ENCODE measurements around the gene UNC79.
A peak's percentile ranks its signal among the peaks of the same experiment; 100 is the strongest.
"Not testable (repeated sequence)": the region's sequence is repeated elsewhere in the genome, so short reads cannot be mapped to it uniquely, and the experiment has no call there.

The UNC79 gene

DNA sequence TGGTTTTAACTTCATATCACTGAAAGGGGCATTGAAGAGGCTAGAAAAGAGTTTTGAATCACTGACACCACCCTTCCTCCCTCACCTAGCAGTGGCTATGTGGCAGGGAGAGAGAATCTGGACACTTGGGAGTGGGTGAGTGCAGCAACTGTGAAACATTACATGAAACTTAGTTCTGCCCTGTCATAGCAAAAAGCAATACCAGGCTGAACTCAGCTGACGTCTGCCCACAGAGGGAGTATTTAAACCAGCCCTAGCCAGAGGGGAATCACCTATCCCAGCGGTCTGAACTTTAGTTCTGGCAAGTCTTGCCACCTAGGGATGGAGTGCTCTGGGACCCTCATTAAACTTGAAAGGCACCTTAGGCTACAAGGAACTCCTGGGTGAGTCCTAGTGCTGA lies 20.7 kb upstream of the UNC79 start:
- TF ChIP-seq, protein P1, sequence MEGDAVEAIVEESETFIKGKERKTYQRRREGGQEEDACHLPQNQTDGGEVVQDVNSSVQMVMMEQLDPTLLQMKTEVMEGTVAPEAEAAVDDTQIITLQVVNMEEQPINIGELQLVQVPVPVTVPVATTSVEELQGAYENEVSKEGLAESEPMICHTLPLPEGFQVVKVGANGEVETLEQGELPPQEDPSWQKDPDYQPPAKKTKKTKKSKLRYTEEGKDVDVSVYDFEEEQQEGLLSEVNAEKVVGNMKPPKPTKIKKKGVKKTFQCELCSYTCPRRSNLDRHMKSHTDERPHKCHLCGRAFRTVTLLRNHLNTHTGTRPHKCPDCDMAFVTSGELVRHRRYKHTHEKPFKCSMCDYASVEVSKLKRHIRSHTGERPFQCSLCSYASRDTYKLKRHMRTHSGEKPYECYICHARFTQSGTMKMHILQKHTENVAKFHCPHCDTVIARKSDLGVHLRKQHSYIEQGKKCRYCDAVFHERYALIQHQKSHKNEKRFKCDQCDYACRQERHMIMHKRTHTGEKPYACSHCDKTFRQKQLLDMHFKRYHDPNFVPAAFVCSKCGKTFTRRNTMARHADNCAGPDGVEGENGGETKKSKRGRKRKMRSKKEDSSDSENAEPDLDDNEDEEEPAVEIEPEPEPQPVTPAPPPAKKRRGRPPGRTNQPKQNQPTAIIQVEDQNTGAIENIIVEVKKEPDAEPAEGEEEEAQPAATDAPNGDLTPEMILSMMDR (IDR thresholded peaks at IDR 0.05; ENCODE audit: low read length, missing control alignments): no peak
- DNase-seq (ENCODE audit: low read depth): no peak

DNA sequence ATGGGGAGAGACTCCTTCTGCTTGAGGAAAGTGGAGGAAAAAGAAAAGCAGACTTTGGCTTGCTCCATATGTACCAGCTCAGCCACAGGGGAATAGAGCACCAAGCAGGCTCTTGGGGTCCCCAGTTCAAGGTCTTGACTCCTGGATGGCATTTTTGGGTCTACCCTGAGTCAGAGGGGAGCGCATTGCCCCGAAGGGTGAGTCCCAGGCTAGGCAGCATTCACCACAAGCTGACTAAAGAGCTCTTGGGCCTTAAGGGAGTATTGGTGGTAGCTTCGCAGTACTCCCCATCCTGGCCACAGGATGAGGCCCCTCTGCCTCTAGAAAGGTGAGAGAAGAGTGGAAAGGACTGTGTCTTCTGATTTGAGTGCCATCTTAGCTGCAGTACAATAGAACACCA lies 19.8 kb upstream of the UNC79 start:
- DNase-seq (ENCODE audit: low read depth): no peak
- TF ChIP-seq, protein P1 (IDR thresholded peaks at IDR 0.05; ENCODE audit: low read length, missing control alignments): no peak
- H3K4me3 ChIP-seq (replicated peaks; ENCODE audit: low read depth, low read length): no peak overlapping the region

More for the DNA sequence above, 20.7 kb upstream of the UNC79 start:
- H3K4me3 ChIP-seq (replicated peaks; ENCODE audit: low read depth, low read length): no peak overlapping the region

DNA sequence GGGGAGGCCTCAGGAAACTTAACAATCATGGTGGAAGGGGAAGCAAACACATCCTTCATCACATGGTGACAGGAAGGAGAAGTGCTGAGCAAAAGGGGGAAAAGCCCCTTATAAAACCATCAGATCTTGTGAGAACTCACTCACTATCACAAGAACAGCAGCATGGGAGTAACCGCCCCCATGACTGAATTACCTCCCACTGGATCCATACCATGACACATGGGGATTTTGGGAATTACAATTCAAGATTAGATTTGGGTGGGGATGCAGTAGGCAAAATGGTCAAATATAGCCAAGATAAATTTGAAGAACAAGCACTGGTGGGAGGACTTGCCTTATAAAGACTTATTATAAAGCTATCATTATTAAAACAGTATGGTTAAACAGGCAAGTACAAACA lies 5.6 kb upstream of the UNC79 start:
- not testable (repeated sequence) for DNase-seq (ENCODE audit: low read depth); H3K4me3 ChIP-seq (replicated peaks; ENCODE audit: low read depth, low read length)

DNA sequence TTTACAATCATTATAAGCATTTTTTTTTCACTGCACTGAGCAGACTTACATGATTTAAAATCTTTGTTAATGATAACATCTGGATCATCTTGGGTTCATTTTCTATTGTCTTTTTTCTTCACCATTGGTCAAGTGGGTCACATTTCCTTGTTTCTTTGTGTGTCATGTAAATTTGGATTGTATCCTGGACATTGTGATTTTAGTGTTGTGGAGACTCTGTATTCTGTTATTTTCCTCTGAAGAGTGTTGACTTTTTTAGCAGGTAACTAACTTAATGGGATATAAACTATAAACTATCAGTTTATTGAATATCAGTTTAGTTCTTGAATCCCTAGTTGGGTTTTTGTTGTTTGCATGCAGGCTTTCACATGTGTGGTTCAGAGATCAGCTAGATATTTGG lies 4.0 kb upstream of the UNC79 start:
- TF ChIP-seq, protein P1 (IDR thresholded peaks at IDR 0.05; ENCODE audit: low read length, missing control alignments): no peak
- no peak for DNase-seq (ENCODE audit: low read depth)
- no peak overlapping the region for H3K4me3 ChIP-seq (replicated peaks; ENCODE audit: low read depth, low read length)

DNA sequence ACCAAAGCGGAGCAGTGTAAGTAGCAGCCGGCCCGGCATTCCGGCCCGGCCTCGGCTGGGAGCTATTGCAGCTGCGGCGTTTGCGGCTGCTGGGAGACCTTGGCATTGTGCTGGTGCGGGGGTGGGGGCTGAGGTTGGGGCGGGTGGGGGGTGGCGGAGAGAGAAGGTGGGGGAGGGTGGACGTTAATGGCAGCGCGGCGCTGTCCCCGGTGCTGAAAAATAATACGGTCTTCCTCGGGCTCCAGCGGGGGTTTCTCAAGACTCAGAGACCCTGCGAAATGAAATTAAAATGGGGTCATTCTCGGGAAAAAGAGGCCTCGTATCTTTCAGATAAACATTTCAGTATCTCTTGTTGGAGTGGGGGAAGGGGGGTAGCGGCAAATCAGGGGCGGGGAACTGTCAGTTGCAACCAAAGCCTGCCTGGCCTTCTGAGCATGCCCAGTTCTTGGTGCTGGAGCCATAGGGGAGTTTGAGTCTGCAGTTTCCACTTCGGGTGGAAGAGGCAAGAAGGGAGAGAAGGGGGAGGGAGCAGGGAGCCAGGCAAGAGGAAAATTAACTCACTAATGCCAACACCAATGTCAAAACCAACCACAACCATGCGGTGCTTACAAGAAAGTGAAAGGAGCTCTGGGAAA lies 414 bp downstream of the UNC79 start:
- H3K4me3 ChIP-seq (replicated peaks; ENCODE audit: low read depth, low read length): peak overlapping the region; percentile 37
- TF ChIP-seq, protein P1 (IDR thresholded peaks at IDR 0.05; ENCODE audit: low read length, missing control alignments): no peak
- peak; percentile 0 for DNase-seq (ENCODE audit: low read depth)

DNA sequence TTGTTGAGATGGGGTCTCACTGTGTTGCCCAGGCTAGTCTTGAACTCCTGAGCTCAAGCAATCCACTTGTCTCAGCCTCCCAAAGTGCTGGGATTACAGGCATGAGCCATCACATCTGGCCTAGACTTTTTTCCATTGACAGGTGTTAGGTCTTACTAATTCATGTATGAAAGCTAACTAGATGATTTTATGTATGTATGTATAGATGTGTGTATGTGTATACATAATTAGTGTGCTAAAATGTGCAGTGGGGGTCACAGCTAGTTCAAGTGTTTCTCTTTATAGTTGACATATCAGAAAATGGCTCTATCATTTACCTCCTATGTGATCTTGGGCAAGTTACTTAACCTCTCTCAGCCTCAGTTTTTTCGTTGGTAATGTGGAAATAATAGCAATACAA lies 23.5 kb downstream of the UNC79 start:
- DNase-seq (ENCODE audit: low read depth): no peak
- no peak overlapping the region for H3K4me3 ChIP-seq (replicated peaks; ENCODE audit: low read depth, low read length)
- TF ChIP-seq, protein P1 (IDR thresholded peaks at IDR 0.05; ENCODE audit: low read length, missing control alignments): no peak

DNA sequence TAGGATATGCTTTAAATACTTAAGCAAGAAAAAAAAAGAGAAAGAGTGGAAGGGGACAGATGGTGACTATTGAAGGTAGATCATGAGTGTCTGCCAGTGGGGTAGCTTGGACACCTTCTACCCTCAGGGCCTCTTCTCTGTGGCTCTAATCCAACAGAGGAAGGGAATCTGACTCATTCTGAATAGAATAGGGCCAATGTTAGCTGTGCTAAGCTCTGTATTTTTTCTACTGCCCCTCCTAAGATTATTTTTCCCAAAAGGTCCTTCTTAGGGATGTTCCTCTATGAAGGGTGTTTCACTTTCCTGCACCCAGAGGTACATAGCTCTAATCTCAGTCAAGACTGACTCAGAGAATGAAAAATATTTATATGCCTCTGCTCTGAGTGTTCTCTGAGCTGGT lies 25.6 kb downstream of the UNC79 start:
- TF ChIP-seq, protein P1 (IDR thresholded peaks at IDR 0.05; ENCODE audit: low read length, missing control alignments): no peak
- H3K4me3 ChIP-seq (replicated peaks; ENCODE audit: low read depth, low read length): no peak overlapping the region
- DNase-seq (ENCODE audit: low read depth): no peak
